Gastrocnemius medialis (tissue), 4 donors: ENCODE data around the gene TRIM42. TPM values are rescaled to one million over a fixed set of nuclear protein-coding genes. Genes with fewer than 3 reads are reported as not detected.

Experiments
- ATAC-seq, 2 donors: fragments of 150-250 bp; one replicate each; pipeline ENCODE4 v1.9.1; 2016
- DNase-seq, 2 donors: peaks; one replicate each; pipeline ENCODE4 v3.0.0-alpha.2; 2019
- H3K27ac ChIP-seq, 4 donors: fragments of 200-600 bp; sonication (generic); 1 replicate in 1 of 4; 2 replicates in 3 of 4; pipeline ENCODE4 v1.5.1; 2016 to 2018; ENCODE audit warnings: mild to moderate bottlenecking in 2 of 4, moderate library complexity in 1 of 4
- H3K27me3 ChIP-seq, 3 donors: fragments of 200-600 bp; sonication (generic) in 2 of 3; 1 replicate in 1 of 3; 2 replicates in 2 of 3; pipeline versions ENCODE4 v1.5.1 to v1.6.0; 2016 to 2019; ENCODE audit warnings: mild to moderate bottlenecking in 1 of 3, moderate library complexity in 1 of 3
- H3K36me3 ChIP-seq, 2 donors: fragments of 200-600 bp; sonication (generic) in 1 of 2; one replicate each; pipeline ENCODE4 v1.5.1; 2017 to 2018
- H3K4me1 ChIP-seq, 2 donors: fragments of 200-600 bp; sonication (generic) in 1 of 2; one replicate each; pipeline ENCODE4 v1.5.1; 2016 to 2017; ENCODE audit warnings: mild to moderate bottlenecking in 2 of 2
- H3K4me3 ChIP-seq, 4 donors: fragments of 200-600 bp; sonication (generic) in 3 of 4; 1 replicate in 1 of 4; 2 replicates in 3 of 4; pipeline ENCODE4 v1.5.1; 2016 to 2019; ENCODE audit warnings: mild to moderate bottlenecking in 2 of 4
- H3K9me3 ChIP-seq, 3 donors: fragments of 200-600 bp; sonication (generic) in 2 of 3; 1 replicate in 1 of 3; 2 replicates in 2 of 3; pipeline ENCODE4 v1.5.1; 2016 to 2019
- POLR2A ChIP-seq, 2 donors: fragments of 450-650 bp; IDR thresholded peaks; one replicate each; pipeline ENCODE4 v1.6.1; 2017; ENCODE audit warnings: antibody characterized with exemption in 2 of 2, mild to moderate bottlenecking in 2 of 2, moderate library complexity in 2 of 2
- in situ Hi-C, 4 donors: fragments of 200-750 bp; cut with MboI; loops; one replicate each; pipeline versions ENCODE4 v1.15.0 to v1.8.0; 2017; ENCODE audit warnings: low sequenced_read_pairs in 4 of 4
- intact Hi-C: fragments of 100-400 bp; cut with DNase I; formaldehyde crosslinking; loops from one replicate; pipeline ENCODE4 v1.15.1; 2023; ENCODE audit warnings: low total_unique reads
- total RNA-seq, 4 donors: library from RNA; depleted of rRNA; stranded (reverse); fragments of >200 nt; gene quantifications; one replicate each; pipeline versions ENCODE4 v1.1.0 to v1.2.3, GENCODE V29; 2016
- TF ChIP-seq, protein P1 (sequence below), 5 experiments: fragments of 450-650 bp in 3 of 5; fragments of 200-600 bp in 2 of 5; sonication (generic) in 2 of 5; IDR thresholded peaks in 4 of 5; conservative IDR thresholded peaks in 1 of 5; 1 replicate in 4 of 5; 2 replicates in 1 of 5; pipeline ENCODE4 v1.5.1; 2016 to 2019; ENCODE audit warnings: antibody characterized with exemption in 5 of 5, mild to moderate bottlenecking in 3 of 5, moderate library complexity in 3 of 5

TRIM42 gene
- total RNA-seq, 4 donors from 2014 or later, result not detected

GRCh38 chr3:140682586-140682985 is 4.7 kb downstream of the TRIM42 start:
- Histone ChIP-seq H3K4me1 (no peaks in the 10 kb centered on the region), H3K4me3 (no peak overlapping the region), H3K27ac (no peak overlapping the region), H3K9me3 (no peaks in the 10 kb centered on the region), H3K36me3 (no peaks in the 10 kb centered on the region), H3K27me3 (no peaks in the 10 kb centered on the region)
- ATAC-seq, result no peak
- DNase-seq, result no peak
- in situ Hi-C loops, result no loop called here
- no peak for TF ChIP-seq POLR2A (IDR thresholded peaks at IDR 0.05)
- TF ChIP-seq, protein P1, sequence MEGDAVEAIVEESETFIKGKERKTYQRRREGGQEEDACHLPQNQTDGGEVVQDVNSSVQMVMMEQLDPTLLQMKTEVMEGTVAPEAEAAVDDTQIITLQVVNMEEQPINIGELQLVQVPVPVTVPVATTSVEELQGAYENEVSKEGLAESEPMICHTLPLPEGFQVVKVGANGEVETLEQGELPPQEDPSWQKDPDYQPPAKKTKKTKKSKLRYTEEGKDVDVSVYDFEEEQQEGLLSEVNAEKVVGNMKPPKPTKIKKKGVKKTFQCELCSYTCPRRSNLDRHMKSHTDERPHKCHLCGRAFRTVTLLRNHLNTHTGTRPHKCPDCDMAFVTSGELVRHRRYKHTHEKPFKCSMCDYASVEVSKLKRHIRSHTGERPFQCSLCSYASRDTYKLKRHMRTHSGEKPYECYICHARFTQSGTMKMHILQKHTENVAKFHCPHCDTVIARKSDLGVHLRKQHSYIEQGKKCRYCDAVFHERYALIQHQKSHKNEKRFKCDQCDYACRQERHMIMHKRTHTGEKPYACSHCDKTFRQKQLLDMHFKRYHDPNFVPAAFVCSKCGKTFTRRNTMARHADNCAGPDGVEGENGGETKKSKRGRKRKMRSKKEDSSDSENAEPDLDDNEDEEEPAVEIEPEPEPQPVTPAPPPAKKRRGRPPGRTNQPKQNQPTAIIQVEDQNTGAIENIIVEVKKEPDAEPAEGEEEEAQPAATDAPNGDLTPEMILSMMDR (IDR thresholded peaks at IDR 0.05 in 4 of 5, conservative IDR thresholded peaks at IDR 0.05 in 1 of 5), result no peak
- intact Hi-C loops, result no loop called here

- no peak for DNase-seq
- in situ Hi-C loops, result no loop called here
Measured at GRCh38 chr3:140686128-140686527, 8.3 kb downstream of the TRIM42 start.

DNA sequence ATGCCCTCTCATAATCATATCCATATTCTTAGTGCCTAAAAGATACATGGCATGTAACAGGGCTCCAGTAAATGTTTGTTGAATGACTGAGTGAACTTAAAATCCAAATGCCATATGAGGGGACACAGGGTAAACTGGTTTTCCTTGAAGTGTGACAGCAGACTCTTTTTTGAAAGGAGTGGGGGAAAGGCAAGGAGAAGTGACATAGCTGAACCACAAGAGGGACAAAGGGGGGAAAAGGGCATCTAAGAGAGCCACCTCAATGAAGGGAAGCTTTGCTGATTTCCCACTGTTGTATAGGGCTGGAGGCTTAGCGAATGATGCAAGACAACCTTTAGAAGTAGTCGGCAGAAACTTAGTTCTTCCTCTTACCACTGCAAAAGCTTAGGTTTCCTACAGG is 9.1 kb downstream of the TRIM42 start:
- no peak for ATAC-seq
- Histone ChIP-seq H3K27me3 (no peaks in the 10 kb centered on the region), H3K36me3 (no peaks in the 10 kb centered on the region), H3K27ac (no peak overlapping the region), H3K4me1 (no peaks in the 10 kb centered on the region), H3K9me3 (no peaks in the 10 kb centered on the region), H3K4me3 (no peak overlapping the region)
- in situ Hi-C loops, result no loop called here
- no peak for DNase-seq
- intact Hi-C loops, result no loop called here
- TF ChIP-seq, protein P1 (IDR thresholded peaks at IDR 0.05 in 4 of 5, conservative IDR thresholded peaks at IDR 0.05 in 1 of 5), result no peak
- no peak for TF ChIP-seq POLR2A (IDR thresholded peaks at IDR 0.05)

More at GRCh38 chr3:140686128-140686527, 8.3 kb downstream of the TRIM42 start:
- H3K36me3 ChIP-seq, result no peaks in the 10 kb centered on the region
- no peak overlapping the region for H3K27ac ChIP-seq
- intact Hi-C loops, result no loop called here
- no peaks in the 10 kb centered on the region for H3K27me3 ChIP-seq
- no peak for ATAC-seq
- no peak overlapping the region for H3K4me3 ChIP-seq
- TF ChIP-seq, protein P1 (IDR thresholded peaks at IDR 0.05 in 4 of 5, conservative IDR thresholded peaks at IDR 0.05 in 1 of 5), result no peak
- TF ChIP-seq POLR2A (IDR thresholded peaks at IDR 0.05), result no peak
- no peaks in the 10 kb centered on the region for H3K4me1 ChIP-seq
- no peaks in the 10 kb centered on the region for H3K9me3 ChIP-seq

DNA sequence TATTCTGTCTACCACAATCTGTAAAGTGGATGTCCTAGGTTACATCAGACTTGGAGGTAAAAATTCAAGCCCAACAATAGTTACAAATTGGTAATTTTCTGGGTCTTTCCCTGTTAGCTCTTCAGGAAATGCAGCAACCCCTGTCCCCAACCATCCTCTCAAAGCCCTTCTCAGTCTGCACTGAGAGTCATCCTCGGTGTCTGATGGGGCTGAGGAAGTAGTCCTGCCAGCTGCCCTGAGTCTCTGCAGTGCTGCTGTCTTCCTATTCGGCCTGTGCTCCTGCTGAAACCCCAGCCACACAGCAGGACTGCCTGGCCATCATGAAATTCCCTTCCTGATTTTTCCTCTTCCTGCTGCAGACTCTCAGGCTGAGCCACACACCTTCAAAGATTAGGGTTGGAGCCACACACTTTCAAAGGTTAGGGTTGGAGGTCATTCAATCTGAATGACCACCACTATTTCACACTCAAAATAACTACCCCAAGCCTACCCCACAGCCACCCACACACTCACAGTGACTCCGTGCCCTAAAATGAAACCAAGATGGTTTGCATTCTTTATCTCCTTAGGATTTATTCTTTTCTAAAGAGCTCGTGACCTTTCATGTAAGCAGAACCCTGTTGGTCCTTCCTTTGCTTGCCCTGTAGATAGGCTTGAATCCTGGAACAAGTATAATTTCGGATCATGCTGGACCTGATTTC is 17.6 kb downstream of the TRIM42 start:
- no peak for DNase-seq
- Histone ChIP-seq H3K4me3 (no peak overlapping the region), H3K9me3 (no peaks in the 10 kb centered on the region), H3K36me3 (no peaks in the 10 kb centered on the region), H3K27ac (no peak overlapping the region), H3K4me1 (no peaks in the 10 kb centered on the region), H3K27me3 (no peaks in the 10 kb centered on the region)
- intact Hi-C loops (no loop called here), in situ Hi-C loops (no loop called here)
- ATAC-seq, result no peak
- TF ChIP-seq POLR2A (IDR thresholded peaks at IDR 0.05), result no peak
- TF ChIP-seq, protein P1 (IDR thresholded peaks at IDR 0.05 in 4 of 5, conservative IDR thresholded peaks at IDR 0.05 in 1 of 5), result no peak
